HEK293T (cell line): ENCODE data around the gene OR4D11.
A peak's percentile ranks its signal among the peaks of the same experiment; 100 is the strongest.

Experiments
- CTCF ChIA-PET: fragments of 350-600 bp; formaldehyde crosslinking; extraction: SDS; loops from one replicate; lab custom pipeline; 2021; ENCODE audit warnings: antibody characterized with exemption, inconsistent platforms; lab: Yijun Ruan, JAX
- POLR2A ChIA-PET: fragments of 350-600 bp; formaldehyde crosslinking; extraction: SDS; loops from one replicate; lab custom pipeline; 2020; ENCODE audit warnings: antibody characterized with exemption, inconsistent platforms; lab: Yijun Ruan, JAX
- DNase-seq: peaks from one replicate; pipeline ENCODE4 v3.0.0; 2012; ENCODE audit warnings: mixed read lengths; ENCODE audit errors: extremely low spot score
- ARNT ChIP-seq: fragments of 450-650 bp; IDR thresholded peaks from 2 replicates; pipeline ENCODE4 v1.6.1; 2017; ENCODE audit warnings: mild to moderate bottlenecking
- BHLHE40 ChIP-seq: fragments of 450-650 bp; IDR thresholded peaks from 2 replicates; pipeline ENCODE4 v1.6.1; 2016; ENCODE audit warnings: mild to moderate bottlenecking, moderate library complexity, borderline replicate concordance
- CTBP1 ChIP-seq: fragments of 450-650 bp; IDR thresholded peaks from 2 replicates; pipeline ENCODE4 v1.6.1; 2016; ENCODE audit warnings: borderline replicate concordance
- ELF4 ChIP-seq: fragments of 450-650 bp; IDR thresholded peaks from 2 replicates; pipeline ENCODE4 v1.6.1; 2017; ENCODE audit warnings: antibody characterized with exemption
- FOXA1 ChIP-seq: fragments of 450-650 bp; IDR thresholded peaks from 2 replicates; pipeline ENCODE4 v1.6.1; 2016; ENCODE audit warnings: mild to moderate bottlenecking
- FOXK2 ChIP-seq: fragments of 450-650 bp; IDR thresholded peaks from 2 replicates; pipeline ENCODE4 v1.6.1; 2016; ENCODE audit warnings: mild to moderate bottlenecking
- FOXM1 ChIP-seq: fragments of 450-650 bp; IDR thresholded peaks from 2 replicates; pipeline ENCODE4 v1.6.1; 2017; ENCODE audit warnings: mild to moderate bottlenecking, borderline replicate concordance
- HDGF ChIP-seq: fragments of 450-650 bp; IDR thresholded peaks from 2 replicates; pipeline ENCODE4 v1.6.1; 2017; ENCODE audit warnings: antibody characterized with exemption, borderline replicate concordance
- L3MBTL2 ChIP-seq: fragments of 450-650 bp; conservative IDR thresholded peaks from 2 replicates; pipeline ENCODE4 v1.6.1; 2016; ENCODE audit warnings: mild to moderate bottlenecking
- LEF1 ChIP-seq: fragments of 450-650 bp; IDR thresholded peaks from 2 replicates; pipeline ENCODE4 v1.6.1; 2017; ENCODE audit warnings: mild to moderate bottlenecking, borderline replicate concordance
- NFRKB ChIP-seq: fragments of 450-650 bp; IDR thresholded peaks from 2 replicates; pipeline ENCODE4 v1.6.1; 2016; ENCODE audit warnings: mild to moderate bottlenecking, moderate library complexity
- SP1 ChIP-seq: fragments of 450-650 bp; IDR thresholded peaks from 2 replicates; pipeline ENCODE4 v1.6.1; 2017
- SUZ12 ChIP-seq: fragments of 450-650 bp; IDR thresholded peaks from 2 replicates; pipeline ENCODE4 v1.6.1; 2016; ENCODE audit warnings: mild to moderate bottlenecking
- TARDBP ChIP-seq: fragments of 450-650 bp; IDR thresholded peaks from 2 replicates; pipeline ENCODE4 v1.6.1; 2016
- ZNF384 ChIP-seq: fragments of 450-650 bp; IDR thresholded peaks from 2 replicates; pipeline ENCODE4 v1.6.1; 2016
- TF ChIP-seq, protein P1 (sequence below): fragments of 450-650 bp; IDR thresholded peaks from 2 replicates; pipeline ENCODE4 v1.6.1; 2016

OR4D11 gene

DNA sequence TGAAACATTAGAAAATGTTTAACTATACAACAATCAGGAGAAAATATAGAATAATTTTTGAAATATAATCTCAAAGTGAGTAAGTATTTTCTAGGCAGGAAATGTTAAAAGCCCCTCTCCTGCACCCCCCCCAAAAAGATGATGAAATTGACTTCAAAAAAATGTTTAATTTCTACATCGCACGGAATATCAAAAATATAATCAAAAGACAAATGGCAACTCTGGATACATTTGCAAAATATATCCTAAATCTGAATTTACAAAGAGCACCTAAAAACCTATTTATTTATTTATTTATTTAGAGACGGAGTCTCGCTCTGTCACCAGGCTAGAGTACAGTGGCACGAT, 44.9 kb downstream of the OR4D11 start:
- POLR2A ChIA-PET, result interaction anchor here (1.4 to 2.4 kb wide), 2 partner anchors 10 to 13 kb away, joined by 6 to 9 read pairs; no protein-coding TSS in a partner anchor
- no peak for DNase-seq
- CTCF ChIA-PET, result interaction anchor here (0.6 to 1.4 kb wide), 2 partner anchors 11 to 63 kb away, joined by 3 to 7 read pairs; no protein-coding TSS in a partner anchor
- TF ChIP-seq ARNT (no peak), BHLHE40 (no peak), FOXA1 (no peak), ELF4 (no peak), CTBP1 (no peak), TARDBP (no peak), SP1 (no peak), NFRKB (no peak), ZNF384 (no peak), LEF1 (no peak), L3MBTL2 (no peak), HDGF (no peak), FOXM1 (no peak), FOXK2 (no peak), SUZ12 (no peak)
- TF ChIP-seq, protein P1, sequence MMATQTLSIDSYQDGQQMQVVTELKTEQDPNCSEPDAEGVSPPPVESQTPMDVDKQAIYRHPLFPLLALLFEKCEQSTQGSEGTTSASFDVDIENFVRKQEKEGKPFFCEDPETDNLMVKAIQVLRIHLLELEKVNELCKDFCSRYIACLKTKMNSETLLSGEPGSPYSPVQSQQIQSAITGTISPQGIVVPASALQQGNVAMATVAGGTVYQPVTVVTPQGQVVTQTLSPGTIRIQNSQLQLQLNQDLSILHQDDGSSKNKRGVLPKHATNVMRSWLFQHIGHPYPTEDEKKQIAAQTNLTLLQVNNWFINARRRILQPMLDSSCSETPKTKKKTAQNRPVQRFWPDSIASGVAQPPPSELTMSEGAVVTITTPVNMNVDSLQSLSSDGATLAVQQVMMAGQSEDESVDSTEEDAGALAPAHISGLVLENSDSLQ, result no peak

DNA sequence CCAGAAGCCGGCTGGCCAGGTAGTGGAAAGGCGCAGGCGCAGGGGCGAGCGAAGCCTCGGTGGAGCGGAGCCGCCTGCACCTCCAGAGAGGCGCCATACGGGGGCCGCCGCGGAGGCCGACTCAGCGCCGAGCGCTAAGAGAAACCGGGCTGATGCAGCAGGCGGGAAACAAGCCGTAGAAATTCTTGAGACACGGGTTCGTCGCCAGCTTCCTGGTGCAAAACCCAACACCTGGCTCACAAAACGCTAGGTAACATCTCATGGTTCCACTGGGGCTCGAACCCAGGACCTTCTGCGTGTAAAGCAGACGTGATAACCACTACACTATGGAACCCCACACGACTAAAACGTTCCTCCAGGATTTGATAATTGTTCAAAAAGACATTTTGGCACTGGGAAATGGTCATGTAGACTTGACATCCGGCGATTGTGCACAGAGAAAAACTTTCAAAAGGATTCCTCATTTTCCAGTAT, 47.0 kb downstream of the OR4D11 start:
- POLR2A ChIA-PET, result interaction anchor here (1.0 to 2.4 kb wide), 5 partner anchors 9 to 118 kb away, joined by 3 to 9 read pairs (median 3); no protein-coding TSS in a partner anchor
- TF ChIP-seq NFRKB (no peak), TARDBP (no peak), ZNF384 (0 out of 2 replicates have a peak, but pooled peaks have one; percentile 5), LEF1 (no peak), FOXK2 (no peak), HDGF (no peak), BHLHE40 (no peak), CTBP1 (no peak; the same call in 1 of the 2 replicates), SUZ12 (no peak), ELF4 (0 out of 2 replicates have a peak, but pooled peaks have one; percentile 41), L3MBTL2 (0 out of 2 replicates have a peak, but pooled peaks have one; percentile 16), FOXA1 (no peak), ARNT (no peak), SP1 (no peak), FOXM1 (no peak)
- TF ChIP-seq, protein P1, result no peak
- CTCF ChIA-PET, result no interaction called here
- DNase-seq, result peak; percentile 74

DNA sequence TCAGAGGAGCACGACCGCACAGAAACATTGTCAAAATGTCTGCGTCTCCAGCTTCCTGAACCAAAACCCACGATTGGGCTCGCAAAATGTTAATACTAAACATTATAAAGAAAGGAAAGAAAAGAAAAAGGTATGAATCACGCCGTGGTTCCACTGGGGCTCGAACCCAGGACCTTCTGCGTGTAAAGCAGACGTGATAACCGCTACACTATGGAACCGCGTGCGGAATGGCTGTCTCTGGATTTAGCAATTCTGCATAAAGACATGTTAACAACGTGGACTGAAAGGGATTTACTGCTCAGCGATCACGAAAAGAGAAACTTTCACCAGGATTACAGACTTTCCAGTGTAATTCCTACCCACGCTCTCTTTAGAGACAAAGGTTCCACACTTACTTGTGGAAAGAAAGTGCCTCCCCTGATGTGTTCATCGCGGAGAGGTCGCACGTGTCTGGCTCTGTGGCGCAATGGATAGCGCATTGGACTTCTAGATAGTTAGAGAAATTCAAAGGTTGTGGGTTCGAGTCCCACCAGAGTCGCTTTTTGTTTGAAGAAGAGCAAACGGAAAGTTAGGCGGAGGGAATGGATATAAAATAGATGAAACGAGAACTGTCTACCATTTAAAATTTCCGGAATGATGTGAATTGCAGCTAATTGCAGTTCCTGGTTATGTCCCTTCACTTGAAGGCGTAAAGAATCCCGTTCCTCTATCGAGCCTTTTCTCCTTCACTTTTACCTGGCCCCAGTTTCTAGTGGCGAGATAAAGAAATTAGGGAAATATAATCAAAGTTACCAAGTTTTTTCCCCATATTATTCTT, 47.7 kb downstream of the OR4D11 start:
- no peak for DNase-seq
- ChIA-PET POLR2A (interaction anchor here (1.6 to 2.4 kb wide), 3 partner anchors 9 to 117 kb away, joined by 3 to 9 read pairs (median 4); no protein-coding TSS in a partner anchor), CTCF (no interaction called here)
- TF ChIP-seq L3MBTL2, result peak; percentile 95
- TF ChIP-seq LEF1, result no peak
- no peak for TF ChIP-seq CTBP1
- TF ChIP-seq BHLHE40, result no peak
- TF ChIP-seq SUZ12, result no peak
- no peak for TF ChIP-seq FOXM1
- no peak for TF ChIP-seq ELF4
- TF ChIP-seq, protein P1, result 0 out of 2 replicates have a peak, but pooled peaks have one; percentile 28
- no peak for TF ChIP-seq SP1
- peak; percentile 62; the same call in 1 of the 2 replicates for TF ChIP-seq ARNT
- TF ChIP-seq TARDBP, result peak; percentile 77; the same call in 1 of the 2 replicates
- TF ChIP-seq FOXK2, result no peak
- no peak for TF ChIP-seq ZNF384
- 0 out of 2 replicates have a peak, but pooled peaks have one; percentile 46 for TF ChIP-seq NFRKB
- TF ChIP-seq HDGF, result no peak
- TF ChIP-seq FOXA1, result no peak

DNA sequence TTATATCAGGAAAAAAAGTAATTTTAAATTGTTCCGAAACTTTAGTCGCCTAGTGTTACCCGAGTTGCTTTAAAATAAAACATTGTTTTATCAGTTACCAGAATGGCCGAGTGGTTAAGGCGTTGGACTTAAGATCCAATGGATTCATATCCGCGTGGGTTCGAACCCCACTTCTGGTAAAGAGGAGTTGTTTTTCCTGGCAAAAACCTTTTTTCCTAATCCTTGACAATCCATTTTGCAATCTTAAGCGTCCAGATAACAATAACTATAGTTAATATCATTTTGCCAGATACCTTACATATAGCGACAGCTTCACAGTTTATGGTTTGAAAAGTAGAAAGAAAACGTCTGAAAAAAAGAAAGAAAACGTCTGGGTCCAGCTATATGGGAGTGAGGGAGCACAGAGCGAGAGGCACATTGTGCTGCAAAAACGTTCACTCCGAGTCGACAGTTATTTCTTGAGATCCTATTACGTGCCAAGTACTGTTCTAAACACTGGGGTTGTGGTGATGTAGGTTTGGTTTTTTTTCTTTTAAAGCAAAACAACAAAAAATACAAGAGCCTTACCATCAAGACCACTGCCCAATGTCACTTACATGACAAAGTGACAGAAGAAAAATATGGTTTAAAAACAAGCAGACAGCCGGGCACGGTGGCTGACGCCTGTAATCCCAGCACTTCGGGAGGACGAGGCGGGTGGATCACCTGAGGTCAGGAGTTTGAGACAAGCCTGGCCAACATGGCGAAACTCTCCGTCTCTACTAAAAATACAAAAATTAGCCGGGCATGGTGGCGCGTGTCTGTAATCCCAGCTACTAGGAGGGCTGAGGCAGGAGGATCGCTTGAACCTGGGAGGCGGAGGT, 48.5 kb downstream of the OR4D11 start:
- DNase-seq, result no peak
- CTCF ChIA-PET, result no interaction called here

More for the DNA sequence above, 48.5 kb downstream of the OR4D11 start:
- POLR2A ChIA-PET, result interaction anchor here (1.6 kb wide), 1 partner anchor 9 kb away, joined by 4 read pairs; no protein-coding TSS in a partner anchor
- TF ChIP-seq ARNT (no peak), HDGF (no peak), CTBP1 (no peak), ZNF384 (no peak), BHLHE40 (no peak), LEF1 (no peak), SUZ12 (no peak), L3MBTL2 (peak; percentile 65), ELF4 (no peak)
